Activated CD8-positive, alpha-beta T cell treated with anti-CD3 and anti-CD28 coated beads for 36 hours (primary cell): Measurements from ENCODE around the gene ATP2A3. TPM values are rescaled to one million over a fixed set of nuclear protein-coding genes. Genes with fewer than 3 reads are reported as not detected.

Experiments
- ATAC-seq: fragments of 200-7000 bp; cut with Tn5 transposase; one replicate; pipeline ENCODE4 v1.10.0; 2021; ENCODE audit warnings: mild to moderate bottlenecking, moderate library complexity
- CTCF ChIA-PET: fragments of 350-600 bp; sonication (Branson Sonifier 250); formaldehyde crosslinking; loops from one replicate; lab custom pipeline; 2021; ENCODE audit warnings: antibody characterized with exemption; lab: Charles Lee
- POLR2A ChIA-PET: fragments of 350-600 bp; sonication (Branson Sonifier 250); formaldehyde crosslinking; loops from one replicate; lab custom pipeline; 2021; ENCODE audit warnings: antibody characterized with exemption; lab: Charles Lee
- DNase-seq: peaks from one replicate; pipeline ENCODE4 v3.0.0-alpha.2; 2020
- H3K27ac Mint-ChIP-seq: one replicate; pipeline ENCODE4 v1.8.0; 2021; ENCODE audit warnings: mild to moderate bottlenecking, mixed read lengths
- H3K27me3 Mint-ChIP-seq: one replicate; pipeline ENCODE4 v1.8.0; 2021; ENCODE audit warnings: mixed read lengths
- H3K36me3 Mint-ChIP-seq: one replicate; pipeline ENCODE4 v1.8.0; 2021; ENCODE audit warnings: low read depth, mixed read lengths
- H3K4me1 Mint-ChIP-seq: one replicate; pipeline ENCODE4 v1.8.0; 2021; ENCODE audit warnings: low read depth, mixed read lengths
- H3K4me3 Mint-ChIP-seq: one replicate; pipeline ENCODE4 v1.8.0; 2021; ENCODE audit warnings: mild to moderate bottlenecking, moderate library complexity, mixed read lengths
- H3K9me3 Mint-ChIP-seq: one replicate; pipeline ENCODE4 v1.8.0; 2021; ENCODE audit warnings: mixed read lengths
- intact Hi-C: fragments of 100-400 bp; cut with micrococcal nuclease; formaldehyde crosslinking; loops from one replicate; pipeline ENCODE4 v1.10.0; 2022
- total RNA-seq, 2 experiments: library from RNA; stranded (reverse); gene quantifications; one replicate each; pipeline ENCODE4 v1.2.3, GENCODE V29; 2021
- TF ChIP-seq, protein P1 (sequence below): fragments of 200-600 bp; IDR thresholded peaks from one replicate; pipeline ENCODE4 v1.8.0; 2022; ENCODE audit warnings: antibody characterized with exemption, mild to moderate bottlenecking

The ATP2A3 gene
- total RNA-seq, 2 experiments from 2014 or later: 113 to 117 TPM

GRCh38 chr17:3910420-3911270 lies 53.6 kb downstream of the ATP2A3 start:
- Mint-ChIP-seq H3K27me3 (no peaks in the 10 kb centered on the region), H3K4me3 (peak overlapping the region; percentile 62), H3K4me1 (peaks cover 41% of the 10 kb centered on the region), H3K36me3 (no peaks in the 10 kb centered on the region), H3K27ac (peak overlapping the region; percentile 91), H3K9me3 (no peaks in the 10 kb centered on the region)
- intact Hi-C loops: loop anchor here (5.0 kb wide), 1 partner anchor 97 kb away; no protein-coding TSS in a partner anchor
- ChIA-PET POLR2A (interaction anchor here (0.9 to 1.6 kb wide), 4 partner anchors 17 to 66 kb away, joined by 3 to 9 read pairs (median 3); partner anchors contain the start of genes ATP2A3 and CAMKK1), CTCF (interaction anchor here (1.4 to 4.8 kb wide), 5 partner anchors 17 to 228 kb away, joined by 3 to 98 read pairs (median 20); partner anchors contain the start of gene NCBP3)
- ATAC-seq: no peak
- TF ChIP-seq, protein P1, sequence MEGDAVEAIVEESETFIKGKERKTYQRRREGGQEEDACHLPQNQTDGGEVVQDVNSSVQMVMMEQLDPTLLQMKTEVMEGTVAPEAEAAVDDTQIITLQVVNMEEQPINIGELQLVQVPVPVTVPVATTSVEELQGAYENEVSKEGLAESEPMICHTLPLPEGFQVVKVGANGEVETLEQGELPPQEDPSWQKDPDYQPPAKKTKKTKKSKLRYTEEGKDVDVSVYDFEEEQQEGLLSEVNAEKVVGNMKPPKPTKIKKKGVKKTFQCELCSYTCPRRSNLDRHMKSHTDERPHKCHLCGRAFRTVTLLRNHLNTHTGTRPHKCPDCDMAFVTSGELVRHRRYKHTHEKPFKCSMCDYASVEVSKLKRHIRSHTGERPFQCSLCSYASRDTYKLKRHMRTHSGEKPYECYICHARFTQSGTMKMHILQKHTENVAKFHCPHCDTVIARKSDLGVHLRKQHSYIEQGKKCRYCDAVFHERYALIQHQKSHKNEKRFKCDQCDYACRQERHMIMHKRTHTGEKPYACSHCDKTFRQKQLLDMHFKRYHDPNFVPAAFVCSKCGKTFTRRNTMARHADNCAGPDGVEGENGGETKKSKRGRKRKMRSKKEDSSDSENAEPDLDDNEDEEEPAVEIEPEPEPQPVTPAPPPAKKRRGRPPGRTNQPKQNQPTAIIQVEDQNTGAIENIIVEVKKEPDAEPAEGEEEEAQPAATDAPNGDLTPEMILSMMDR: no peak
- DNase-seq: no peak

DNA sequence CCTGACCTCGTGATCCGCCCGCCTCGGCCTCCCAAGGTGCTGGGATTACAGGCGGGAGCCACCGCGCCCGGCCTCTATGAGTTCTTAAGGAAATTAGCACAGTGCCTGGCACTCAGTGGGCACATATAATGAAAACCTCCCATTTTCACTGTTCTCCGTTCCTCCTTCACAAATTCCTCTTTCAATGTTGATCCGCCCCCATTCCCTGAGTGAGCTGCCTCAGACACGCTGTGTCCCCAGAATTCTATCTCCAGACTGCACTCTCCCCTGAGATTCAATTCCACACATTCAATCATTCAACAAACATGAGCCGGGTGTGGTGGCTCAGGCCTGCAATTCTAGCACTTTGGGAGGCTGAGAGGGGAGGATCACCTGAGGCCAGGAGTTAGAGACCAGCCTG lies 55.0 kb downstream of the ATP2A3 start:
- Mint-ChIP-seq H3K27me3 (no peaks in the 10 kb centered on the region), H3K4me3 (no peak overlapping the region), H3K27ac (peak overlapping the region; percentile 62), H3K9me3 (no peaks in the 10 kb centered on the region), H3K36me3 (no peaks in the 10 kb centered on the region), H3K4me1 (peaks cover 30% of the 10 kb centered on the region)
- CTCF ChIA-PET: no interaction called here
- intact Hi-C loops: no loop called here
- TF ChIP-seq, protein P1: no peak
- ATAC-seq (no peak), DNase-seq (no peak)
- POLR2A ChIA-PET: no interaction called here

GRCh38 chr17:3907483-3908216 lies 56.6 kb downstream of the ATP2A3 start:
- ChIA-PET CTCF (interaction anchor here (1.5 kb wide), 3 partner anchors 46 to 101 kb away, joined by 3 to 9 read pairs (median 6); no protein-coding TSS in a partner anchor), POLR2A (interaction anchor here (0.6 kb wide), 1 partner anchor 13 kb away, joined by 3 read pairs; no protein-coding TSS in a partner anchor)
- H3K27ac Mint-ChIP-seq: no peak overlapping the region
- ATAC-seq (no peak), DNase-seq (peak; percentile 28)
- no peaks in the 10 kb centered on the region for H3K36me3 Mint-ChIP-seq
- TF ChIP-seq, protein P1: peak; percentile 25
- H3K9me3 Mint-ChIP-seq: no peaks in the 10 kb centered on the region
- H3K27me3 Mint-ChIP-seq: no peaks in the 10 kb centered on the region
- no peak overlapping the region for H3K4me3 Mint-ChIP-seq
- intact Hi-C loops: no loop called here
- H3K4me1 Mint-ChIP-seq: peaks cover 21% of the 10 kb centered on the region

DNA sequence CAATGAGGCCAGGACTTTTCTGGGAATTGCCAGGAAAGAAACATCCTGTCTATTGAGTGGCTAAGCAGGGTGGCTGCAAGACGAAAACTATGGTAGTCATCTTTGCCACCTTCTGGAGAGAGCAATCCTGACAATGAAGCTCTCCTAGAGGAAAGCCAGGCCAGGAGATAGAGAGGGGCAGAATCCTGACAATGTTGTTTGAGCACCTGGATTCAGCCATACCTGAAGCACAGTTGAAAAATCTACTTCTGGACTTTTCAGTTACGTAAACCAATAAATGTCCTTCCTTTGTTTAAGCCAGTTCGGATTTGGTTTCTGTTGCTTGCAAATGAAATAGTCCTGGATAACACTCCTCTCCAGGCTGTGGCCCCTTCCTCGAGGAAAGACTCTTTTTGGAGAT lies 57.4 kb downstream of the ATP2A3 start:
- TF ChIP-seq, protein P1: no peak
- DNase-seq (no peak), ATAC-seq (no peak)
- CTCF ChIA-PET: interaction anchor here (1.5 kb wide), 3 partner anchors 45 to 101 kb away, joined by 3 to 9 read pairs (median 6); no protein-coding TSS in a partner anchor
- Mint-ChIP-seq H3K4me1 (peaks cover 20% of the 10 kb centered on the region), H3K36me3 (no peaks in the 10 kb centered on the region), H3K27me3 (no peaks in the 10 kb centered on the region), H3K9me3 (no peaks in the 10 kb centered on the region), H3K27ac (no peak overlapping the region), H3K4me3 (no peak overlapping the region)
- POLR2A ChIA-PET: interaction anchor here (0.6 kb wide), 1 partner anchor 13 kb away, joined by 3 read pairs; no protein-coding TSS in a partner anchor
- intact Hi-C loops: no loop called here
